RWPE1 (cell line): ENCODE results near the gene TRPV4.

Experiments
- CTCF ChIA-PET: fragments of 350-600 bp; sonication (Branson Sonifier 250); formaldehyde crosslinking; extraction: SDS; loops from one replicate; lab custom pipeline; 2021; lab: Yijun Ruan, JAX
- POLR2A ChIA-PET: fragments of 400-600 bp; formaldehyde crosslinking; extraction: SDS; loops from one replicate; lab custom pipeline; 2020; ENCODE audit warnings: antibody characterized with exemption; ENCODE audit not compliant: low non-redundant PET; lab: Yijun Ruan, JAX
- DNase-seq: peaks from one replicate; pipeline ENCODE4 v3.0.0; 2012; ENCODE audit warnings: low spot score
- H3K27ac ChIP-seq: fragments of 450-650 bp; 2 replicates; pipeline ENCODE4 v1.5.1; 2017
- TF ChIP-seq, protein P1 (sequence below): fragments of 450-650 bp; conservative IDR thresholded peaks from 2 replicates; pipeline ENCODE4 v1.5.1; 2017; ENCODE audit warnings: low read depth, mild to moderate bottlenecking

Gene TRPV4

DNA sequence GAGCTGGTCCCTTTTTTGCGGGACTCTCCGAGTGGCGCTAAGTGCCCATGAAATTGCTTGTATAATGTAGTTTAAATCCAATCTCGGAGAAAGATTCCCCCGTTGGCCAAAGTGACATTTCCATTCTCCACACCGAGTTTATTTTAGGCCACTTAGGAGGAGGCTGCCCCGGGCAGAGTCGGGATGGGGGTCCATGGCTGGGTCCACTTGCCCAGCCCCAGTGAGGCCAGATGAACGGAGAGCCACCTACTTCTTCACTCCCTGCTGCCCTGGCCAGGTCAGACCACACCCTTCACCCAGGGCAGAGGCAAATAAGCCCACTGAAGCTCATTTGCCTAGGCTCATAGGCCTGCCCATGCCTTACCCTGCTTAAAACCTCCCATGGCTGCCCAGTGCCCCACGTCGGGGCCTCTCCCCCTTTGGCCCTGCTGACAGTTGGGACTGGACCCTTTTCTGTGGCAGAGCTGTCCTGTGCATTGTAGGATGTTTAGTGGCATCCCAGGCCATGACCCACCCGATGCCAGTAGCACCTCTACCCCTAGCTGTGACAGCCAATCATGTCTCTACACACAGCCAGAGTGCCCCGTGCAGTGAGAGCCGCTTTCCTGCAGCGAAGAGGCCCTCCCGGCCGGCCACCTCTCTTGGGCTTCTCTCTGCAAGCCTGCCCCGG lies 68.3 kb downstream of the TRPV4 start:
- POLR2A ChIA-PET, result no interaction called here
- DNase-seq, result no peak
- H3K27ac ChIP-seq, result no peak overlapping the region
- CTCF ChIA-PET, result interaction anchor here (1.1 to 2.0 kb wide), 2 partner anchors 11 to 167 kb away, joined by 3 to 7 read pairs; no protein-coding TSS in a partner anchor
- TF ChIP-seq, protein P1, sequence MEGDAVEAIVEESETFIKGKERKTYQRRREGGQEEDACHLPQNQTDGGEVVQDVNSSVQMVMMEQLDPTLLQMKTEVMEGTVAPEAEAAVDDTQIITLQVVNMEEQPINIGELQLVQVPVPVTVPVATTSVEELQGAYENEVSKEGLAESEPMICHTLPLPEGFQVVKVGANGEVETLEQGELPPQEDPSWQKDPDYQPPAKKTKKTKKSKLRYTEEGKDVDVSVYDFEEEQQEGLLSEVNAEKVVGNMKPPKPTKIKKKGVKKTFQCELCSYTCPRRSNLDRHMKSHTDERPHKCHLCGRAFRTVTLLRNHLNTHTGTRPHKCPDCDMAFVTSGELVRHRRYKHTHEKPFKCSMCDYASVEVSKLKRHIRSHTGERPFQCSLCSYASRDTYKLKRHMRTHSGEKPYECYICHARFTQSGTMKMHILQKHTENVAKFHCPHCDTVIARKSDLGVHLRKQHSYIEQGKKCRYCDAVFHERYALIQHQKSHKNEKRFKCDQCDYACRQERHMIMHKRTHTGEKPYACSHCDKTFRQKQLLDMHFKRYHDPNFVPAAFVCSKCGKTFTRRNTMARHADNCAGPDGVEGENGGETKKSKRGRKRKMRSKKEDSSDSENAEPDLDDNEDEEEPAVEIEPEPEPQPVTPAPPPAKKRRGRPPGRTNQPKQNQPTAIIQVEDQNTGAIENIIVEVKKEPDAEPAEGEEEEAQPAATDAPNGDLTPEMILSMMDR, result no peak

DNA sequence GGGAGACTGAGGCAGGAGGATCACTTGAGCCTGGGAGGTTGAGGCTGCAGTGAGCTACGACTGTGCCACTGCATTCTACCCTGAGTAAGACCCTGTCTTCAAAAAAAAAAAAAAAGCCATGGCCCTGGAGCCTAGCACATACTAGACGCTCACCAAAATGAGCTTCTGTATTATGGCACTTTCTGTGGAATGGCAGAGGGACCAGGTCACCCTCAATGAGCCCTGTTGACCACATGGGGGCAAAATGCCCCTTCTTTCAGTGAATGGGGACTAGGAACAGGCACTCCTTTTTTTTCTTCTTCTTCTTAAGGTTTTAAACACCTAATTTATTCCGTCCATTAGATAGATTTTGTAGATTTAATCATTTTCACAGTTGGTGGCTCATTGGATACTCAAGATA lies 69.1 kb downstream of the TRPV4 start:
- ChIA-PET POLR2A (no interaction called here), CTCF (interaction anchor here (0.6 to 2.0 kb wide), 2 partner anchors 12 to 256 kb away, joined by 3 to 7 read pairs; no protein-coding TSS in a partner anchor)
- TF ChIP-seq, protein P1, result no peak
- no peak overlapping the region for H3K27ac ChIP-seq
- no peak for DNase-seq

DNA sequence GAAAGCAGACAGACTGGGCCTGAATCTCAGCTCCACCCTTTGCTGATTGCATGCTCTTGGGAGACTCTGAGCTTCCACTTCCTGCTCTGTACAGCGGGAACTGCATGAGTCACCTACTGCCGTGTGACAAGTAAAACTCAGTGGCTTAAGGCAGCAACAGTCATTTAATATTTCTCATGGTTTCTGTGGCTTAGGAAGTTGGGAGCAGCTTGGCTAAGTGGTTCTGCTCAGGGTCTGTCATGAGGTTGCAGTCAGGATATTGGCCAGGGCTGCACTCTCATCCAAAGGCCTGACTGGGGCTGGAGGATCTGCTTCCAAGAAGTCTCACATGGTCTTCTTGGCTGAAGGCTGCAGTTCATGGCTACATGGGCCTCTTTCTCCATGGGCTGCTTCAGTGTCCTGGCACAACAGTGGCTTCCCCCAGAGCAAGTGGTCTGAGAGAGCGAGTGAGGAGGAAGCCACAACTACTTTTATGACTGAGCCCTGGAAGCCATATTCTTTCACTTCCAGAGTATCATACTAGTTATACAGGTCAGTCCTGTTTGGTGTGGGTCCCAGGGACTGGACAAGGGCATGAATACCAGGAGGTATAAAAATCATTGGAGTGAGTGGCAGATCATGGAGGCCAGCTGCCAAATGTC lies 69.9 kb downstream of the TRPV4 start:
- POLR2A ChIA-PET, result no interaction called here
- no peak for DNase-seq
- CTCF ChIA-PET, result interaction anchor here (0.5 to 0.6 kb wide), 2 partner anchors 17 to 1692 kb away, joined by 3 read pairs; no protein-coding TSS in a partner anchor
- TF ChIP-seq, protein P1, result no peak
- H3K27ac ChIP-seq, result no peak overlapping the region

DNA sequence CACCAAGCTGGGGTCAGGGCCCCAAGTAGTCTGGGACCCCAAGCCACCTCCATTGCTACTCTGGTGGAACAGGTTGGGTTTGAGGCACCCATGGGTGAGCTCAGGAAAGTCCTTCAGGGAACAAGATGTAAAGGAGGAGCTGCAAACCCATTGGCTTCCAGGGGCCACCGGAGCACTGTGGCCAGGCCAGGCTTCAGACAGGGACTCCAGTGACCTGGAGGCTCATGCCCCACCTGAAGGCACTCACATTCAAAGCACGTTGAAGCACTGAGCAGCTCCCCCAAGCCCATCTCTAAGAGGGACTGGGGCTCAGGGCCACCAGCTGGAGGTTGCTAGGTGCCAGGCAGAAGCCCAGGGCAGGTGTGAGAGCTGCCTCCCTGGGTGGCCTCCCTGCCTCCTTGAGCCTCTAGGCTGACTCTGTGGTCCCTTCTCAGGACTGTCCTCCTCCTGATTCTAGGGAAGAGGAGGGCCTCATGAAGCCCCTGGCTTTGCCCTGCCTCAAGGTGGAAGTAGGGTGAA lies 70.5 kb downstream of the TRPV4 start:
- CTCF ChIA-PET, result interaction anchor here (0.5 to 0.6 kb wide), 2 partner anchors 17 to 1692 kb away, joined by 3 read pairs; no protein-coding TSS in a partner anchor
- TF ChIP-seq, protein P1, result no peak
- POLR2A ChIA-PET, result no interaction called here
- H3K27ac ChIP-seq, result no peak overlapping the region
- DNase-seq, result no peak

DNA sequence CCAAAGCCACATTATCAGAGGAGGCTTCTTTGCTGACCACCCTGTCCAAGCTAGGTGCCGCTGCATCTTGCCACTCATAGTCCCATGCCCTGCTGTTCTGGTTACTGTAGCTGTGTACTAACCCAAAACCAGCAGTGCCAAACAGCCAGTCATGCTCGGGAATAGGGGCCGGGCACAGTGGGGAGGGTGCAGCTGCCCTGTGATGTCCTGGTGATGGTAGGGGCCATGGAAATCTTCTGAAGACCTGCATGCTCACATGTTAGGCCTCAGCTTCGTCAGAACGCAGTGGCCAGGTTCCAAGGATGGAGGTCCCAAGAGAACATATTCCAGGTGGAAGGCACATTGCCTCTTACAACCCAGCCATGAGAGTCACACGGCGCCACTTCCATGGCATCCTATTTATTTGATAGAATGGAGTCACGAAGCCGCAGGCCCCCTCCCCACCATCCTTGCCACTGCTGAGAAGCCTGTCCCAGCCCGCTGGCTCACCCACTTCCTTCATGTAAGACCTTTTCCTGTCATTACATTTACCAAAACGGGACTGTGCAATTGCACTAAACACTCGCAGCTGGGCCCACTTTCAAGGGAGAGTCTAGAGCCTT lies 71.0 kb downstream of the TRPV4 start:
- DNase-seq, result no peak
- CTCF ChIA-PET, result no interaction called here
- POLR2A ChIA-PET, result no interaction called here
- TF ChIP-seq, protein P1, result no peak
- H3K27ac ChIP-seq, result no peak overlapping the region
